IMR-90 (cell line): Measurements from ENCODE around the gene THADA. TPM values are rescaled to one million over a fixed set of nuclear protein-coding genes. Genes with fewer than 3 reads are reported as not detected.

Experiments used
- ATAC-seq: fragments of 200-7000 bp; cut with Tn5 transposase; 2 replicates; pipeline ENCODE4 v1.9.1; 2020; ENCODE audit warnings: low read depth, mild to moderate bottlenecking, moderate library complexity
- BruUV-seq: library from RNA; stranded (reverse); fragments of 400-500 nt; replicated peaks from 2 replicates; lab custom pipeline; 2021; lab: Mats Ljungman, UMichigan
- CTCF ChIA-PET: fragments of 300-600 bp; formaldehyde crosslinking; extraction: SDS; loops from one replicate; lab custom pipeline; 2021; ENCODE audit warnings: antibody characterized with exemption; lab: Yijun Ruan, JAX
- POLR2A ChIA-PET: fragments of 300-600 bp; sonication (Branson Sonifier 250); formaldehyde crosslinking; loops from one replicate; lab custom pipeline; 2022; ENCODE audit warnings: antibody characterized with exemption; ENCODE audit not compliant: unreplicated experiment; lab: Charles Lee
- DNase-seq: peaks from one replicate; pipeline ENCODE4 v3.0.0; 2013
- H2AFZ ChIP-seq: replicated peaks from 2 replicates; pipeline ENCODE3; 2013; ENCODE audit warnings: low read length, mild to moderate bottlenecking; ENCODE audit not compliant: poor library complexity
- H2AK5ac ChIP-seq: 2 replicates; pipeline ENCODE4 v1.6.1; 2013; ENCODE audit warnings: low read depth, low read length, inconsistent platforms
- H2AK9ac ChIP-seq: replicated peaks from 2 replicates; pipeline ENCODE3; 2013; ENCODE audit warnings: mild to moderate bottlenecking, low read depth, low read length, moderate library complexity; ENCODE audit not compliant: poor library complexity
- H2BK120ac ChIP-seq: 2 replicates; pipeline ENCODE4 v1.6.1; 2013; ENCODE audit warnings: low read depth, low read length, inconsistent platforms
- H2BK15ac ChIP-seq: 3 replicates; pipeline ENCODE4 v1.6.1; 2013; ENCODE audit warnings: low read depth, low read length, inconsistent platforms
- H2BK20ac ChIP-seq: 2 replicates; pipeline ENCODE4 v1.6.1; 2013; ENCODE audit warnings: low read depth, mild to moderate bottlenecking, inconsistent platforms, low read length, moderate library complexity
- H2BK5ac ChIP-seq: 2 replicates; pipeline ENCODE4 v1.6.1; 2013; ENCODE audit warnings: mild to moderate bottlenecking, low read depth, low read length, inconsistent platforms; ENCODE audit not compliant: poor library complexity, severe bottlenecking
- H3K14ac ChIP-seq: replicated peaks from 2 replicates; pipeline ENCODE4 v1.6.1; 2013; ENCODE audit warnings: low read depth, low read length, inconsistent platforms
- H3K18ac ChIP-seq: 2 replicates; pipeline ENCODE4 v1.6.1; 2013; ENCODE audit warnings: low read depth, low read length, control low read depth
- H3K23ac ChIP-seq: 2 replicates; pipeline ENCODE4 v1.6.1; 2013; ENCODE audit warnings: low read depth, low read length, inconsistent platforms
- H3K27ac ChIP-seq: 2 replicates; pipeline ENCODE4 v1.5.1; 2013; ENCODE audit warnings: mild to moderate bottlenecking, control low read depth, low read length; ENCODE audit not compliant: insufficient read depth
- H3K27me3 ChIP-seq: 2 replicates; pipeline ENCODE4 v1.6.1; 2013; ENCODE audit warnings: low read length; ENCODE audit not compliant: control insufficient read depth, insufficient read depth
- H3K36me3 ChIP-seq: 2 replicates; pipeline ENCODE4 v1.6.1; 2013; ENCODE audit warnings: low read length, mixed read lengths; ENCODE audit not compliant: control insufficient read depth, insufficient read depth
- H3K4ac ChIP-seq: 2 replicates; pipeline ENCODE4 v1.6.1; 2013; ENCODE audit warnings: low read depth, low read length, inconsistent platforms
- H3K4me1 ChIP-seq: 2 replicates; pipeline ENCODE4 v1.6.1; 2013; ENCODE audit warnings: low read length, mixed read lengths; ENCODE audit not compliant: control insufficient read depth, insufficient read depth
- H3K4me2 ChIP-seq: 2 replicates; pipeline ENCODE4 v1.6.1; 2013; ENCODE audit warnings: low read depth, mild to moderate bottlenecking, control low read depth, low read length, moderate library complexity
- H3K4me3 ChIP-seq: 2 replicates; pipeline ENCODE4 v1.5.1; 2013; ENCODE audit warnings: low read depth, mild to moderate bottlenecking, control low read depth, low read length, moderate library complexity; ENCODE audit not compliant: insufficient read depth
- H3K56ac ChIP-seq: 2 replicates; pipeline ENCODE4 v1.6.1; 2013; ENCODE audit warnings: low read length, inconsistent platforms; ENCODE audit not compliant: insufficient read depth; ENCODE audit errors: extremely low read depth
- H3K79me1 ChIP-seq, 2 experiments: 2 replicates each; pipeline ENCODE4 v1.6.1; 2013; ENCODE audit warnings: low read length in 2 of 2, inconsistent platforms in 1 of 2, low read depth in 1 of 2
- H3K9ac ChIP-seq: 2 replicates; pipeline ENCODE4 v1.6.1; 2013; ENCODE audit warnings: low read depth, low read length, control low read depth
- H3K9me1 ChIP-seq: 2 replicates; pipeline ENCODE4 v1.6.1; 2013; ENCODE audit warnings: low read length, inconsistent platforms; ENCODE audit not compliant: insufficient read depth
- H3K9me3 ChIP-seq: 2 replicates; pipeline ENCODE4 v1.6.1; 2013; ENCODE audit warnings: low read length; ENCODE audit not compliant: control insufficient read depth, insufficient read depth
- H4K20me1 ChIP-seq: 2 replicates; pipeline ENCODE4 v1.6.1; 2013; ENCODE audit warnings: low read length, inconsistent platforms; ENCODE audit not compliant: insufficient read depth
- H4K5ac ChIP-seq: 2 replicates; pipeline ENCODE4 v1.6.1; 2013; ENCODE audit warnings: mild to moderate bottlenecking, low read depth, low read length, control low read depth
- H4K8ac ChIP-seq, 2 experiments: 2 replicates each; pipeline ENCODE4 v1.6.1; 2013; ENCODE audit warnings: low read depth in 2 of 2, low read length in 2 of 2, control low read depth in 1 of 2, inconsistent platforms in 1 of 2
- H4K91ac ChIP-seq: 2 replicates; pipeline ENCODE4 v1.6.1; 2013; ENCODE audit warnings: low read depth, low read length, inconsistent platforms; ENCODE audit not compliant: insufficient read depth
- BHLHE40 ChIP-seq: fragments of 150-350 bp; IDR thresholded peaks from 2 replicates; pipeline ENCODE4 v1.6.1; 2016; ENCODE audit warnings: mild to moderate bottlenecking, low read depth, low read length
- CEBPB ChIP-seq: IDR thresholded peaks from 2 replicates; pipeline ENCODE4 v1.6.1; 2012; ENCODE audit warnings: low read depth, low read length, improper control_type of control experiment
- CHD1 ChIP-seq: IDR thresholded peaks from 2 replicates; pipeline ENCODE4 v1.6.1; 2012; ENCODE audit warnings: low read depth, low read length, improper control_type of control experiment
- FOS ChIP-seq: fragments of 150-350 bp; IDR thresholded peaks from 2 replicates; pipeline ENCODE4 v1.6.1; 2016; ENCODE audit warnings: low read depth, low read length
- MAFK ChIP-seq: IDR thresholded peaks from 2 replicates; pipeline ENCODE4 v1.6.1; 2012; ENCODE audit warnings: low read depth, low read length, improper control_type of control experiment
- MAZ ChIP-seq: IDR thresholded peaks from 2 replicates; pipeline ENCODE4 v1.6.1; 2012; ENCODE audit warnings: low read depth, mild to moderate bottlenecking, low read length, improper control_type of control experiment, moderate library complexity, borderline replicate concordance
- MXI1 ChIP-seq: IDR thresholded peaks from 2 replicates; pipeline ENCODE4 v1.6.1; 2012; ENCODE audit warnings: low read depth, mild to moderate bottlenecking, low read length, moderate library complexity, borderline replicate concordance
- NFE2L2 ChIP-seq: fragments of 150-350 bp; IDR thresholded peaks from 2 replicates; pipeline ENCODE4 v1.6.1; 2016; ENCODE audit warnings: low read depth, mild to moderate bottlenecking, low read length
- POLR2A ChIP-seq: IDR thresholded peaks from 2 replicates; pipeline ENCODE4 v1.6.1; 2012; ENCODE audit warnings: mild to moderate bottlenecking, low read depth, low read length
- RAD21 ChIP-seq: IDR thresholded peaks from 2 replicates; pipeline ENCODE4 v1.6.1; 2012; ENCODE audit warnings: low read length, improper control_type of control experiment
- RCOR1 ChIP-seq: IDR thresholded peaks from 2 replicates; pipeline ENCODE4 v1.6.1; 2012; ENCODE audit warnings: mild to moderate bottlenecking, low read length, improper control_type of control experiment; ENCODE audit not compliant: insufficient replicate concordance
- RFX5 ChIP-seq: IDR thresholded peaks from 2 replicates; pipeline ENCODE4 v1.8.0; 2012; ENCODE audit warnings: low read depth, mild to moderate bottlenecking, low read length, moderate library complexity
- SMC3 ChIP-seq: fragments of 150-350 bp; IDR thresholded peaks from 2 replicates; pipeline ENCODE4 v1.6.1; 2016; ENCODE audit warnings: low read depth, mild to moderate bottlenecking, antibody characterized with exemption, low read length, moderate library complexity
- WGBS, 2 experiments: methylation state at CpG; one replicate each; pipeline versions ENCODE4 v1.1.5 to v1.1.7; 2013; ENCODE audit warnings: missing lambda C conversion rate in 2 of 2; ENCODE audit not compliant: insufficient read length in 1 of 2; ENCODE audit errors: extremely low coverage in 2 of 2; 5-methylcytosine and 5-hydroxymethylcytosine counted together
- dilution Hi-C: fragments of 300-500 bp; cut with HindIII; formaldehyde crosslinking; loops from one replicate; pipeline ENCODE4 v1.14.3; 2018; ENCODE audit warnings: low sequenced_read_pairs; ENCODE audit not compliant: unreplicated experiment
- in situ Hi-C: fragments of 300-500 bp; cut with MboI; formaldehyde crosslinking; loops from 3 replicates; pipeline ENCODE4 v1.14.3; 2019; ENCODE audit warnings: low sequenced_read_pairs, inconsistent platforms, mixed read lengths
- intact Hi-C: fragments of 100-400 bp; cut with micrococcal nuclease; formaldehyde crosslinking; loops from 2 replicates; pipeline ENCODE4 v1.10.0; 2022
- polyA plus RNA-seq, 3 experiments: library from polyadenylated mRNA; depleted of rRNA; stranded (reverse); fragments of >200 nt; gene quantifications; 2 replicates each; pipeline ENCODE4 v1.2.3, GENCODE V29; 2012; ENCODE audit warnings: low replicate concordance in 1 of 3
- total RNA-seq: library from RNA; depleted of rRNA; stranded (reverse); fragments of >200 nt; gene quantifications from 2 replicates; pipeline ENCODE4 v1.2.3, GENCODE V29; 2012
- TF ChIP-seq, protein P1 (sequence below): conservative IDR thresholded peaks from 2 replicates; pipeline ENCODE4 v1.5.1; 2012; ENCODE audit warnings: mild to moderate bottlenecking, low read depth, low read length, improper control_type of control experiment
- TF ChIP-seq, protein P2 (sequence below): fragments of 150-350 bp; IDR thresholded peaks from 2 replicates; pipeline ENCODE4 v1.6.1; 2017; ENCODE audit warnings: mild to moderate bottlenecking, antibody characterized with exemption, low read length, low read depth
- TF ChIP-seq, protein P3 (sequence below): fragments of 150-350 bp; IDR thresholded peaks from 2 replicates; pipeline ENCODE4 v1.6.1; 2016; ENCODE audit warnings: low read depth, mild to moderate bottlenecking, low read length, moderate library complexity, borderline replicate concordance

The THADA gene
- total and polyA plus RNA-seq, 2 of the 4 experiments (the other 2 are of a cell fraction): 10.5 to 21.3 TPM

DNA sequence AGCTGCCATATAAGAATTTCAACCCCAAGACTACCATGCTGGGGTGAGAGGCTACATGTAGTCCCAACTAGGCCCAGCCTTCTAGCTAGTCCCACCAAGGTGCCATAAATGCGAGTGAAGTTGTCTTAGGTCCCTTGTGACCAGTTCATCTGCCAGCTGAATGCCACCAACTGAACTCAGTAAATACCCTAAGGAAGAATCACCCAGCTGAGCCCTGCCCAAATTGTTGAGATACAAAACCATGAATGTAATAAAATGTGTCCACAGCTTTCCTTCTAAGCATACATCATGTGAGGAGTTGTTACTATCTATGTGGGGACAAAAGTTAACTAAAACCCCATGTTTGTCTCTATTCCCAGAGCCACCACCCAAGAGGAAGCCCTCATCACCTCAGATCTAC is 70.3 kb downstream of the THADA start:
- in situ Hi-C loops (no loop called here), dilution Hi-C loops (no loop called here), intact Hi-C loops (no loop called here)
- H2AFZ ChIP-seq: no peak overlapping the region
- H4K91ac ChIP-seq: no peak overlapping the region
- H3K4me3 ChIP-seq: no peak overlapping the region
- H3K18ac ChIP-seq: peak overlapping the region; percentile 48; the same call in 1 of the 2 replicates
- no peak overlapping the region for H3K27ac ChIP-seq
- no peak for ATAC-seq
- H3K56ac ChIP-seq: no peak overlapping the region
- 0 out of 2 replicates have a peak, but pooled peaks cover 2% of the 10 kb centered on the region for H3K4me1 ChIP-seq
- no peak overlapping the region for H3K14ac ChIP-seq
- DNase-seq: no peak
- H2BK5ac ChIP-seq: no peak overlapping the region
- no peaks in the 10 kb centered on the region for H3K27me3 ChIP-seq
- ChIA-PET CTCF (no interaction called here), POLR2A (no interaction called here)
- no peak overlapping the region for H2BK20ac ChIP-seq
- no peak overlapping the region for H3K4ac ChIP-seq
- no peak overlapping the region for H3K23ac ChIP-seq
- WGBS, 2 experiments: no CpG with 5 or more reads among the region's 1 CpG
- no peak overlapping the region for H2AK9ac ChIP-seq
- H2BK15ac ChIP-seq: no peak overlapping the region
- H3K36me3 ChIP-seq: peaks cover 2% of the 10 kb centered on the region; the same call in 1 of the 2 replicates
- no peak overlapping the region for H4K8ac ChIP-seq
- H3K9me1 ChIP-seq: peaks cover 4% of the 10 kb centered on the region
- H3K9ac ChIP-seq: no peak overlapping the region
- H4K20me1 ChIP-seq: no peaks in the 10 kb centered on the region
- H4K5ac ChIP-seq: no peak overlapping the region
- H3K9me3 ChIP-seq: peaks cover 3% of the 10 kb centered on the region; the same call in 1 of the 2 replicates
- peaks cover 0 to 3% of the 10 kb centered on the region in 2 experiments; a peak in 1 of 4 replicates for H3K79me1 ChIP-seq
- no TSS peak for BruUV-seq
- TF ChIP-seq BHLHE40 (no peak), MAZ (no peak), MAFK (no peak), POLR2A (no peak), NFE2L2 (no peak), CHD1 (no peak), RAD21 (no peak), CEBPB (no peak), RFX5 (no peak), FOS (no peak), RCOR1 (no peak), MXI1 (no peak), SMC3 (no peak)
- TF ChIP-seq, protein P1, sequence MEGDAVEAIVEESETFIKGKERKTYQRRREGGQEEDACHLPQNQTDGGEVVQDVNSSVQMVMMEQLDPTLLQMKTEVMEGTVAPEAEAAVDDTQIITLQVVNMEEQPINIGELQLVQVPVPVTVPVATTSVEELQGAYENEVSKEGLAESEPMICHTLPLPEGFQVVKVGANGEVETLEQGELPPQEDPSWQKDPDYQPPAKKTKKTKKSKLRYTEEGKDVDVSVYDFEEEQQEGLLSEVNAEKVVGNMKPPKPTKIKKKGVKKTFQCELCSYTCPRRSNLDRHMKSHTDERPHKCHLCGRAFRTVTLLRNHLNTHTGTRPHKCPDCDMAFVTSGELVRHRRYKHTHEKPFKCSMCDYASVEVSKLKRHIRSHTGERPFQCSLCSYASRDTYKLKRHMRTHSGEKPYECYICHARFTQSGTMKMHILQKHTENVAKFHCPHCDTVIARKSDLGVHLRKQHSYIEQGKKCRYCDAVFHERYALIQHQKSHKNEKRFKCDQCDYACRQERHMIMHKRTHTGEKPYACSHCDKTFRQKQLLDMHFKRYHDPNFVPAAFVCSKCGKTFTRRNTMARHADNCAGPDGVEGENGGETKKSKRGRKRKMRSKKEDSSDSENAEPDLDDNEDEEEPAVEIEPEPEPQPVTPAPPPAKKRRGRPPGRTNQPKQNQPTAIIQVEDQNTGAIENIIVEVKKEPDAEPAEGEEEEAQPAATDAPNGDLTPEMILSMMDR: no peak
- TF ChIP-seq, protein P2, sequence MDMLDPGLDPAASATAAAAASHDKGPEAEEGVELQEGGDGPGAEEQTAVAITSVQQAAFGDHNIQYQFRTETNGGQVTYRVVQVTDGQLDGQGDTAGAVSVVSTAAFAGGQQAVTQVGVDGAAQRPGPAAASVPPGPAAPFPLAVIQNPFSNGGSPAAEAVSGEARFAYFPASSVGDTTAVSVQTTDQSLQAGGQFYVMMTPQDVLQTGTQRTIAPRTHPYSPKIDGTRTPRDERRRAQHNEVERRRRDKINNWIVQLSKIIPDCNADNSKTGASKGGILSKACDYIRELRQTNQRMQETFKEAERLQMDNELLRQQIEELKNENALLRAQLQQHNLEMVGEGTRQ: no peak
- TF ChIP-seq, protein P3, sequence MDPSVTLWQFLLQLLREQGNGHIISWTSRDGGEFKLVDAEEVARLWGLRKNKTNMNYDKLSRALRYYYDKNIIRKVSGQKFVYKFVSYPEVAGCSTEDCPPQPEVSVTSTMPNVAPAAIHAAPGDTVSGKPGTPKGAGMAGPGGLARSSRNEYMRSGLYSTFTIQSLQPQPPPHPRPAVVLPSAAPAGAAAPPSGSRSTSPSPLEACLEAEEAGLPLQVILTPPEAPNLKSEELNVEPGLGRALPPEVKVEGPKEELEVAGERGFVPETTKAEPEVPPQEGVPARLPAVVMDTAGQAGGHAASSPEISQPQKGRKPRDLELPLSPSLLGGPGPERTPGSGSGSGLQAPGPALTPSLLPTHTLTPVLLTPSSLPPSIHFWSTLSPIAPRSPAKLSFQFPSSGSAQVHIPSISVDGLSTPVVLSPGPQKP: no peak
- no peak overlapping the region for H2AK5ac ChIP-seq
- H3K4me2 ChIP-seq: no peak overlapping the region
- no peak overlapping the region for H2BK120ac ChIP-seq
